ENCODE data around the gene SLX4IP.
A peak's percentile ranks its signal among the peaks of the same experiment; 100 is the strongest.

The SLX4IP gene

GRCh38 chr20:10647909-10648308 lies 212.8 kb downstream of the SLX4IP start:
- Histone ChIP-seq H3K4me1 (ENCODE audit: control insufficient read depth, insufficient read depth, low read depth, low read length) (peaks cover 35% of the 10 kb centered on the region), H3K36me3 (ENCODE audit: control insufficient read depth in 1 of 2, insufficient read depth in 2 of 2, low read depth in 1 of 2, low read length in 2 of 2) (peaks cover 52 to 98% of the 10 kb centered on the region in 2 experiments), H3K14ac (ENCODE audit: low read length in 2 of 2) (no peak overlapping the region), H2BK120ac (ENCODE audit: low read depth, low read length) (no peak overlapping the region), H2BK12ac (ENCODE audit: low read length in 2 of 2) (no peak overlapping the region), H3K9me3 (ENCODE audit: control insufficient read depth, low read length) (no peaks in the 10 kb centered on the region), H3K27ac (ENCODE audit: low read length, poor library complexity, severe bottlenecking) (peak overlapping the region; percentile 38), H3K9ac (ENCODE audit: low read length) (no peak overlapping the region), H3K79me1 (replicated peaks; ENCODE audit: low read length, poor library complexity, severe bottlenecking) (peaks cover 7% of the 10 kb centered on the region), H2AK5ac (ENCODE audit: low read length, severe bottlenecking) (peak overlapping the region; percentile 8), H3K4me2 (ENCODE audit: low read length, poor library complexity, severe bottlenecking) (no peak overlapping the region), H3K18ac (ENCODE audit: low read depth in 1 of 2, low read length in 2 of 2) (no peak overlapping the region), H2BK15ac (ENCODE audit: low read depth, poor library complexity, severe bottlenecking) (no peak overlapping the region), H4K8ac (ENCODE audit: low read length) (no peak overlapping the region), H3K23ac (ENCODE audit: low read length in 2 of 2) (no peak overlapping the region), H2BK5ac (ENCODE audit: low read depth, low read length, poor library complexity, severe bottlenecking) (peak overlapping the region; percentile 59), H3K4ac (ENCODE audit: low read depth in 1 of 2, low read length in 2 of 2) (no peak overlapping the region), H3K4me3 (ENCODE audit: insufficient read depth in 1 of 2, low read depth in 1 of 2, low read length in 2 of 2) (no peak overlapping the region), H3K27me3 (ENCODE audit: control insufficient read depth in 1 of 2, insufficient read depth in 1 of 2, low read length in 2 of 2) (no peaks in the 10 kb centered on the region), H2AFZ (ENCODE audit: low read depth, low read length) (no peak overlapping the region), H4K91ac (ENCODE audit: low read length) (no peak overlapping the region)
- WGBS: 94% methylated on average over 10 of the region's 11 CpGs
- DNase-seq: no peak

- H2AFZ ChIP-seq (ENCODE audit: low read depth, low read length): no peak overlapping the region
- H3K4me2 ChIP-seq (ENCODE audit: low read length, poor library complexity, severe bottlenecking): no peak overlapping the region
- WGBS: 75% methylated on average over 5 of the region's 8 CpGs
- H2BK5ac ChIP-seq (ENCODE audit: low read depth, low read length, poor library complexity, severe bottlenecking): no peak overlapping the region
- peaks cover 39% of the 10 kb centered on the region for H3K4me1 ChIP-seq (ENCODE audit: control insufficient read depth, insufficient read depth, low read depth, low read length)
- peaks cover 7% of the 10 kb centered on the region for H3K79me1 ChIP-seq (replicated peaks; ENCODE audit: low read length, poor library complexity, severe bottlenecking)
- peak overlapping the region; percentile 53 for H3K27ac ChIP-seq (ENCODE audit: low read length, poor library complexity, severe bottlenecking)
- H2BK15ac ChIP-seq (ENCODE audit: low read depth, poor library complexity, severe bottlenecking): no peak overlapping the region
- DNase-seq: peak; percentile 85
- no peak overlapping the region for H3K18ac ChIP-seq (ENCODE audit: low read depth in 1 of 2, low read length in 2 of 2)
- H3K9me3 ChIP-seq (ENCODE audit: control insufficient read depth, low read length): no peaks in the 10 kb centered on the region
- H3K27me3 ChIP-seq (ENCODE audit: control insufficient read depth in 1 of 2, insufficient read depth in 1 of 2, low read length in 2 of 2): no peaks in the 10 kb centered on the region
- no peak overlapping the region for H3K4me3 ChIP-seq (ENCODE audit: insufficient read depth in 1 of 2, low read depth in 1 of 2, low read length in 2 of 2)
- H2AK5ac ChIP-seq (ENCODE audit: low read length, severe bottlenecking): no peak overlapping the region
- no peak overlapping the region for H2BK12ac ChIP-seq (ENCODE audit: low read length in 2 of 2)
- H3K36me3 ChIP-seq (ENCODE audit: control insufficient read depth in 1 of 2, insufficient read depth in 2 of 2, low read depth in 1 of 2, low read length in 2 of 2): peaks cover 46 to 90% of the 10 kb centered on the region in 2 experiments
- no peak overlapping the region for H3K9ac ChIP-seq (ENCODE audit: low read length)
- no peak overlapping the region for H2BK120ac ChIP-seq (ENCODE audit: low read depth, low read length)
- H4K91ac ChIP-seq (ENCODE audit: low read length): no peak overlapping the region
- no peak overlapping the region for H3K4ac ChIP-seq (ENCODE audit: low read depth in 1 of 2, low read length in 2 of 2)
- H4K8ac ChIP-seq (ENCODE audit: low read length): no peak overlapping the region
- H3K23ac ChIP-seq (ENCODE audit: low read length in 2 of 2): no peak overlapping the region
- no peak overlapping the region for H3K14ac ChIP-seq (ENCODE audit: low read length in 2 of 2)
Measured at GRCh38 chr20:10648651-10649050, 213.5 kb downstream of the SLX4IP start.

GRCh38 chr20:10649080-10649796 lies 214.1 kb downstream of the SLX4IP start:
- 83% methylated on average over 8 of the region's 8 CpGs for WGBS
- Histone ChIP-seq H4K91ac (ENCODE audit: low read length) (no peak overlapping the region), H2AK5ac (ENCODE audit: low read length, severe bottlenecking) (peak overlapping the region; percentile 79)

GRCh38 chr20:10649797-10650160 lies 214.7 kb downstream of the SLX4IP start:
- no peak overlapping the region for H3K14ac ChIP-seq (ENCODE audit: low read length in 2 of 2)
- no peak overlapping the region for H3K4ac ChIP-seq (ENCODE audit: low read depth in 1 of 2, low read length in 2 of 2)
- no peaks in the 10 kb centered on the region for H3K9me3 ChIP-seq (ENCODE audit: control insufficient read depth, low read length)
- H3K79me1 ChIP-seq (replicated peaks; ENCODE audit: low read length, poor library complexity, severe bottlenecking): peaks cover 7% of the 10 kb centered on the region
- H3K23ac ChIP-seq (ENCODE audit: low read length in 2 of 2): no peak overlapping the region
- 26% methylated on average over 3 of the region's 3 CpGs for WGBS
- H4K8ac ChIP-seq (ENCODE audit: low read length): no peak overlapping the region
- no peak overlapping the region for H3K4me3 ChIP-seq (ENCODE audit: insufficient read depth in 1 of 2, low read depth in 1 of 2, low read length in 2 of 2)
- H2BK15ac ChIP-seq (ENCODE audit: low read depth, poor library complexity, severe bottlenecking): no peak overlapping the region
- DNase-seq: peak; percentile 37
- H3K4me2 ChIP-seq (ENCODE audit: low read length, poor library complexity, severe bottlenecking): no peak overlapping the region
- H2BK12ac ChIP-seq (ENCODE audit: low read length in 2 of 2): no peak overlapping the region
- no peak overlapping the region for H2BK5ac ChIP-seq (ENCODE audit: low read depth, low read length, poor library complexity, severe bottlenecking)
- H3K27me3 ChIP-seq (ENCODE audit: control insufficient read depth in 1 of 2, insufficient read depth in 1 of 2, low read length in 2 of 2): no peaks in the 10 kb centered on the region
- H3K36me3 ChIP-seq (ENCODE audit: control insufficient read depth in 1 of 2, insufficient read depth in 2 of 2, low read depth in 1 of 2, low read length in 2 of 2): peaks cover 38 to 82% of the 10 kb centered on the region in 2 experiments
- H2BK120ac ChIP-seq (ENCODE audit: low read depth, low read length): no peak overlapping the region
- peak overlapping the region in 1 of 2 experiments; percentile 29 for H3K18ac ChIP-seq (ENCODE audit: low read depth in 1 of 2, low read length in 2 of 2)
- H2AK5ac ChIP-seq (ENCODE audit: low read length, severe bottlenecking): no peak overlapping the region
- no peak overlapping the region for H2AFZ ChIP-seq (ENCODE audit: low read depth, low read length)
- peaks cover 43% of the 10 kb centered on the region for H3K4me1 ChIP-seq (ENCODE audit: control insufficient read depth, insufficient read depth, low read depth, low read length)
- H4K91ac ChIP-seq (ENCODE audit: low read length): no peak overlapping the region
- peak overlapping the region; percentile 53 for H3K27ac ChIP-seq (ENCODE audit: low read length, poor library complexity, severe bottlenecking)
- no peak overlapping the region for H3K9ac ChIP-seq (ENCODE audit: low read length)

More at GRCh38 chr20:10649080-10649796, 214.1 kb downstream of the SLX4IP start:
- no peak overlapping the region for H3K4ac ChIP-seq (ENCODE audit: low read depth in 1 of 2, low read length in 2 of 2)
- H2BK15ac ChIP-seq (ENCODE audit: low read depth, poor library complexity, severe bottlenecking): no peak overlapping the region
- H3K9me3 ChIP-seq (ENCODE audit: control insufficient read depth, low read length): no peaks in the 10 kb centered on the region
- H3K79me1 ChIP-seq (replicated peaks; ENCODE audit: low read length, poor library complexity, severe bottlenecking): peaks cover 7% of the 10 kb centered on the region
- H3K4me3 ChIP-seq (ENCODE audit: insufficient read depth in 1 of 2, low read depth in 1 of 2, low read length in 2 of 2): no peak overlapping the region
- H2BK12ac ChIP-seq (ENCODE audit: low read length in 2 of 2): no peak overlapping the region
- no peak overlapping the region for H2BK120ac ChIP-seq (ENCODE audit: low read depth, low read length)
- H3K27ac ChIP-seq (ENCODE audit: low read length, poor library complexity, severe bottlenecking): peak overlapping the region; percentile 53
- peaks cover 39% of the 10 kb centered on the region for H3K4me1 ChIP-seq (ENCODE audit: control insufficient read depth, insufficient read depth, low read depth, low read length)
- H3K4me2 ChIP-seq (ENCODE audit: low read length, poor library complexity, severe bottlenecking): no peak overlapping the region
- H2AFZ ChIP-seq (ENCODE audit: low read depth, low read length): no peak overlapping the region
- no peaks in the 10 kb centered on the region for H3K27me3 ChIP-seq (ENCODE audit: control insufficient read depth in 1 of 2, insufficient read depth in 1 of 2, low read length in 2 of 2)
- H4K8ac ChIP-seq (ENCODE audit: low read length): no peak overlapping the region
- no peak overlapping the region for H3K23ac ChIP-seq (ENCODE audit: low read length in 2 of 2)
- H3K14ac ChIP-seq (ENCODE audit: low read length in 2 of 2): no peak overlapping the region
- H2BK5ac ChIP-seq (ENCODE audit: low read depth, low read length, poor library complexity, severe bottlenecking): no peak overlapping the region
- peaks cover 40 to 84% of the 10 kb centered on the region in 2 experiments for H3K36me3 ChIP-seq (ENCODE audit: control insufficient read depth in 1 of 2, insufficient read depth in 2 of 2, low read depth in 1 of 2, low read length in 2 of 2)
- DNase-seq: no peak
- no peak overlapping the region for H3K9ac ChIP-seq (ENCODE audit: low read length)
- no peak overlapping the region for H3K18ac ChIP-seq (ENCODE audit: low read depth in 1 of 2, low read length in 2 of 2)
